HepG2 (cell line): ENCODE results near the gene ALOX12. TPM values are rescaled to one million over a fixed set of nuclear protein-coding genes. Genes with fewer than 3 reads are reported as not detected.

Experiments used
- CREB1 ChIP-seq, 2 experiments: fragments of 450-650 bp in 1 of 2; IDR thresholded peaks; 2 replicates each; pipeline ENCODE4 v1.6.1; 2016 to 2017; ENCODE audit warnings: control low read depth in 1 of 2, mild to moderate bottlenecking in 1 of 2, missing compliant biosample characterization in 1 of 2, missing genetic modification characterization in 1 of 2
- MLLT10 ChIP-seq: sonication (generic); formaldehyde crosslinking; IDR thresholded peaks from 2 replicates; pipeline ENCODE4 v1.4.0; 2020; ENCODE audit warnings: missing genetic modification reagents
- MTA1 ChIP-seq: sonication (generic); formaldehyde crosslinking; IDR thresholded peaks from 2 replicates; pipeline ENCODE4 v1.4.0; 2020; ENCODE audit warnings: missing genetic modification reagents, mild to moderate bottlenecking, borderline replicate concordance
- MYC ChIP-seq: sonication (generic); formaldehyde crosslinking; IDR thresholded peaks from 2 replicates; pipeline ENCODE4 v1.9.0; 2021; ENCODE audit warnings: missing genetic modification reagents, borderline replicate concordance
- NCOR1 ChIP-seq: fragments of 200-600 bp; sonication (generic); IDR thresholded peaks from 2 replicates; pipeline ENCODE4 v1.7.0; 2017; ENCODE audit warnings: antibody characterized with exemption, low read length, borderline replicate concordance
- NFKB2 ChIP-seq: sonication (generic); formaldehyde crosslinking; IDR thresholded peaks from 2 replicates; pipeline ENCODE4 v1.4.0; 2020; ENCODE audit warnings: missing genetic modification reagents, borderline replicate concordance
- RAD21 ChIP-seq: fragments of 450-650 bp; formaldehyde crosslinking; IDR thresholded peaks from 2 replicates; pipeline ENCODE4 v1.5.0; 2020; ENCODE audit warnings: mild to moderate bottlenecking
- U2AF2 ChIP-seq: fragments of 200-400 bp; formaldehyde crosslinking; IDR thresholded peaks from 2 replicates; pipeline ENCODE4 v1.6.1; 2017; ENCODE audit warnings: low read depth, mild to moderate bottlenecking, low read length
- YEATS2 ChIP-seq: sonication (generic); formaldehyde crosslinking; IDR thresholded peaks from 2 replicates; pipeline ENCODE4 v1.4.0; 2020; ENCODE audit warnings: missing genetic modification reagents, borderline replicate concordance
- YY1 ChIP-seq: IDR thresholded peaks from 2 replicates; pipeline ENCODE4 v1.6.1; 2011; ENCODE audit warnings: low read length, low read depth, moderate library complexity, mild to moderate bottlenecking; ENCODE audit not compliant: insufficient read depth, insufficient replicate concordance
- ZFP1 ChIP-seq: IDR thresholded peaks from 2 replicates; pipeline ENCODE4 v1.6.1; 2016
- ZNF124 ChIP-seq: sonication (generic); formaldehyde crosslinking; IDR thresholded peaks from 2 replicates; pipeline ENCODE4 v1.4.0; 2020; ENCODE audit warnings: missing genetic modification reagents
- ZNF17 ChIP-seq: sonication (generic); formaldehyde crosslinking; IDR thresholded peaks from 2 replicates; pipeline ENCODE4 v1.5.0; 2020; ENCODE audit warnings: mild to moderate bottlenecking, missing genetic modification reagents
- ZNF234 ChIP-seq: sonication (generic); formaldehyde crosslinking; conservative IDR thresholded peaks from 2 replicates; pipeline ENCODE4 v1.5.1; 2020; ENCODE audit warnings: mild to moderate bottlenecking, missing genetic modification reagents
- ZNF251 ChIP-seq: sonication (generic); formaldehyde crosslinking; IDR thresholded peaks from 2 replicates; pipeline ENCODE4 v1.9.0; 2021; ENCODE audit warnings: mild to moderate bottlenecking, missing genetic modification reagents
- ZNF282 ChIP-seq: fragments of 450-650 bp; IDR thresholded peaks from 2 replicates; pipeline ENCODE4 v1.6.1; 2018; ENCODE audit not compliant: partially characterized antibody
- ZNF30 ChIP-seq: sonication (generic); formaldehyde crosslinking; IDR thresholded peaks from 2 replicates; pipeline ENCODE4 v1.5.0; 2020; ENCODE audit warnings: mild to moderate bottlenecking, missing genetic modification reagents
- ZNF333 ChIP-seq: sonication (generic); formaldehyde crosslinking; IDR thresholded peaks from 2 replicates; pipeline ENCODE4 v1.4.0; 2020; ENCODE audit warnings: mild to moderate bottlenecking, missing genetic modification reagents, borderline replicate concordance
- ZNF460 ChIP-seq: sonication (generic); formaldehyde crosslinking; IDR thresholded peaks from 2 replicates; pipeline ENCODE4 v1.5.1; 2020; ENCODE audit warnings: missing genetic modification reagents, mild to moderate bottlenecking, borderline replicate concordance
- ZNF782 ChIP-seq: sonication (generic); formaldehyde crosslinking; IDR thresholded peaks from 2 replicates; pipeline ENCODE4 v1.4.0; 2020; ENCODE audit warnings: missing genetic modification reagents, mild to moderate bottlenecking, borderline replicate concordance
- polyA plus RNA-seq, 8 experiments: library from polyadenylated mRNA; depleted of rRNA in 3 of 8; stranded (reverse) in 7 of 8; unstranded in 1 of 8; fragments of >200 nt; fragmentation: Illumina TruSeq in 4 of 8; extraction: Trizol in 4 of 8; gene quantifications; 2 replicates each; pipeline versions ENCODE4 v1.2.1 to v1.2.3, GENCODE V29; 2011 to 2016; ENCODE audit warnings: low read depth in 4 of 8, missing spikeins in 1 of 8, mixed read lengths in 1 of 8; ENCODE audit not compliant: insufficient read depth in 1 of 8
- total RNA-seq, 5 experiments: library from RNA; depleted of rRNA; stranded (reverse); fragments of >200 nt; fragmentation: Illumina TruSeq; extraction: Trizol; gene quantifications; 2 replicates each; pipeline ENCODE4 v1.2.3, GENCODE V29; 2016; ENCODE audit warnings: low read depth in 1 of 5
- TF ChIP-seq, protein P1 (sequence below): sonication (generic); formaldehyde crosslinking; IDR thresholded peaks from 2 replicates; pipeline ENCODE4 v1.5.0; 2020; ENCODE audit warnings: missing genetic modification reagents
- TF ChIP-seq, protein P2 (sequence below): IDR thresholded peaks from 2 replicates; pipeline ENCODE4 v1.6.1; 2012; ENCODE audit warnings: low read depth, low read length, improper control_type of control experiment
- TF ChIP-seq, protein P3 (sequence below), 2 experiments: sonication (generic) in 1 of 2; formaldehyde crosslinking in 1 of 2; IDR thresholded peaks; 2 replicates each; pipeline versions ENCODE4 v1.4.0 to v1.6.1; 2018 to 2020; ENCODE audit warnings: missing genetic modification reagents in 2 of 2, borderline replicate concordance in 1 of 2, low read depth in 1 of 2, mild to moderate bottlenecking in 1 of 2, missing biosample characterization in 1 of 2
- TF ChIP-seq, protein P4 (sequence below): sonication (generic); formaldehyde crosslinking; IDR thresholded peaks from 2 replicates; pipeline ENCODE4 v1.5.0; 2020; ENCODE audit warnings: mild to moderate bottlenecking, missing genetic modification reagents, moderate library complexity

The ALOX12 gene
- total and polyA plus RNA-seq, 2 of the 13 experiments (the other 11 are each of a cell fraction or from before 2014, with no cell fraction given): not detected

DNA sequence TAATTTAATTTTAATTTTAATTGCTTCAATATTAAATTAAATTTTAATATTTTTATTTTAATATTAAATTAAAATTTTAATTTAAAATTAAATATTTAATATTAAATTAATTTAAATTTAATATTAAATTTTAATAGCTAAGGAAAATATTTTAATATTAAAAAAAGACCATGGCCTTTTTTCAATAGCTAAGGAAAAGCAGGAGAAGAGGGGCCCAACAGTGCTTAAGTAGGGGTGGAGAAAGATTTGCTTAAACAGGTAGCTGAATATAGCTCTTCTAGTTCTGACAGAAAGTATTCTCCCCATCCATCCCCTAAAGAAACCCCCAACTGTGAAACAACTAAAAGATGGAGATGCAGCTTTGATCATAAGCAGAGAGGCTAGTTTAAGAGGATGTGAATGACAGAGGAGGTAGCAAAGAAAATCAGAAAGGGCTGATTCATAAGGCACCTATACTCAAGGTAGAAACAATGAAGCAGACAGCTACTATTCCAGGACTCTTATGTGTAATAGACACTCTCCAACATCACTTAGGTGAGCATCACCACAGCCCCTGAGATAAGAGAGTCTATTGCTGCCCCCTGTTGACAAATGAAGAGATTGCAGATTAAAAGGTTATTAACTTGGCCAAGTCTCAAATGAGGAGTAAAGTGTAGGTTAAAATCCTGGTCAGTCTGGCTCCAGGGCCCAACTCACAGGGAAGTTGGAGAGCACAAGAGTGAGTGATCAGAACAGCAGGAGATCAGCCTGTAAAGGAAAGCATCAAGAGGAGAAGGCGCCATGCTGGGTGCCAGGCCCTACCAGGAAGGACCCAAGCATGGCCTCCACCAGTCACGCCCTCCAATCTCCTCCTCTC lies 8.8 kb downstream of the ALOX12 start (continued):
- TF ChIP-seq MLLT10: no peak
- no peak for TF ChIP-seq ZNF782 (CRISPR knock-in tag)
- no peak for TF ChIP-seq MYC (CRISPR knock-in tag)
- no peak for TF ChIP-seq MTA1 (CRISPR knock-in tag)
- TF ChIP-seq NFKB2 (CRISPR knock-in tag): no peak
- no peak for TF ChIP-seq ZNF333 (CRISPR knock-in tag)
- TF ChIP-seq, protein P1, sequence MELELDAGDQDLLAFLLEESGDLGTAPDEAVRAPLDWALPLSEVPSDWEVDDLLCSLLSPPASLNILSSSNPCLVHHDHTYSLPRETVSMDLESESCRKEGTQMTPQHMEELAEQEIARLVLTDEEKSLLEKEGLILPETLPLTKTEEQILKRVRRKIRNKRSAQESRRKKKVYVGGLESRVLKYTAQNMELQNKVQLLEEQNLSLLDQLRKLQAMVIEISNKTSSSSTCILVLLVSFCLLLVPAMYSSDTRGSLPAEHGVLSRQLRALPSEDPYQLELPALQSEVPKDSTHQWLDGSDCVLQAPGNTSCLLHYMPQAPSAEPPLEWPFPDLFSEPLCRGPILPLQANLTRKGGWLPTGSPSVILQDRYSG (CRISPR knock-in tag): no peak
- TF ChIP-seq, protein P2, sequence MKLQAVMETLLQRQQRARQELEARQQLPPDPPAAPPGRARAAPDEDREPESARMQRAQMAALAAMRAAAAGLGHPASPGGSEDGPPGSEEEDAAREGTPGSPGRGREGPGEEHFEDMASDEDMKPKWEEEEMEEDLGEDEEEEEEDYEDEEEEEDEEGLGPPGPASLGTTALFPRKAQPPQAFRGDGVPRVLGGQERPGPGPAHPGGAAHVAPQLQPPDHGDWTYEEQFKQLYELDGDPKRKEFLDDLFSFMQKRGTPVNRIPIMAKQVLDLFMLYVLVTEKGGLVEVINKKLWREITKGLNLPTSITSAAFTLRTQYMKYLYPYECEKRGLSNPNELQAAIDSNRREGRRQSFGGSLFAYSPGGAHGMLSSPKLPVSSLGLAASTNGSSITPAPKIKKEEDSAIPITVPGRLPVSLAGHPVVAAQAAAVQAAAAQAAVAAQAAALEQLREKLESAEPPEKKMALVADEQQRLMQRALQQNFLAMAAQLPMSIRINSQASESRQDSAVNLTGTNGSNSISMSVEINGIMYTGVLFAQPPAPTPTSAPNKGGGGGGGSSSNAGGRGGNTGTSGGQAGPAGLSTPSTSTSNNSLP: peak; percentile 98
- TF ChIP-seq ZNF17: no peak
- TF ChIP-seq ZNF251: no peak
- TF ChIP-seq, protein P3, sequence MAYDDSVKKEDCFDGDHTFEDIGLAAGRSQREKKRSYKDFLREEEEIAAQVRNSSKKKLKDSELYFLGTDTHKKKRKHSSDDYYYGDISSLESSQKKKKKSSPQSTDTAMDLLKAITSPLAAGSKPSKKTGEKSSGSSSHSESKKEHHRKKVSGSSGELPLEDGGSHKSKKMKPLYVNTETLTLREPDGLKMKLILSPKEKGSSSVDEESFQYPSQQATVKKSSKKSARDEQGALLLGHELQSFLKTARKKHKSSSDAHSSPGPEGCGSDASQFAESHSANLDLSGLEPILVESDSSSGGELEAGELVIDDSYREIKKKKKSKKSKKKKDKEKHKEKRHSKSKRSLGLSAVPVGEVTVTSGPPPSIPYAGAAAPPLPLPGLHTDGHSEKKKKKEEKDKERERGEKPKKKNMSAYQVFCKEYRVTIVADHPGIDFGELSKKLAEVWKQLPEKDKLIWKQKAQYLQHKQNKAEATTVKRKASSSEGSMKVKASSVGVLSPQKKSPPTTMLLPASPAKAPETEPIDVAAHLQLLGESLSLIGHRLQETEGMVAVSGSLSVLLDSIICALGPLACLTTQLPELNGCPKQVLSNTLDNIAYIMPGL (CRISPR knock-in tag; IDR thresholded peaks at IDR 0.05; ENCODE audit: borderline replicate concordance in 1 of 2, low read depth in 1 of 2): 0 out of 4 replicates have a peak, but pooled peaks of 1 of the 2 experiments have one; percentile 28
- TF ChIP-seq ZNF460 (CRISPR knock-in tag): no peak
- TF ChIP-seq ZNF124 (CRISPR knock-in tag): no peak
- peak; percentile 59; the same call in 1 of the 2 replicates for TF ChIP-seq RAD21 (CRISPR knock-in tag)
- no peak for TF ChIP-seq ZNF282
- TF ChIP-seq, protein P4, sequence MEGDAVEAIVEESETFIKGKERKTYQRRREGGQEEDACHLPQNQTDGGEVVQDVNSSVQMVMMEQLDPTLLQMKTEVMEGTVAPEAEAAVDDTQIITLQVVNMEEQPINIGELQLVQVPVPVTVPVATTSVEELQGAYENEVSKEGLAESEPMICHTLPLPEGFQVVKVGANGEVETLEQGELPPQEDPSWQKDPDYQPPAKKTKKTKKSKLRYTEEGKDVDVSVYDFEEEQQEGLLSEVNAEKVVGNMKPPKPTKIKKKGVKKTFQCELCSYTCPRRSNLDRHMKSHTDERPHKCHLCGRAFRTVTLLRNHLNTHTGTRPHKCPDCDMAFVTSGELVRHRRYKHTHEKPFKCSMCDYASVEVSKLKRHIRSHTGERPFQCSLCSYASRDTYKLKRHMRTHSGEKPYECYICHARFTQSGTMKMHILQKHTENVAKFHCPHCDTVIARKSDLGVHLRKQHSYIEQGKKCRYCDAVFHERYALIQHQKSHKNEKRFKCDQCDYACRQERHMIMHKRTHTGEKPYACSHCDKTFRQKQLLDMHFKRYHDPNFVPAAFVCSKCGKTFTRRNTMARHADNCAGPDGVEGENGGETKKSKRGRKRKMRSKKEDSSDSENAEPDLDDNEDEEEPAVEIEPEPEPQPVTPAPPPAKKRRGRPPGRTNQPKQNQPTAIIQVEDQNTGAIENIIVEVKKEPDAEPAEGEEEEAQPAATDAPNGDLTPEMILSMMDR (CRISPR knock-in tag): peak; percentile 84
- TF ChIP-seq ZFP1 (CRISPR knock-in tag): no peak
- no peak for TF ChIP-seq YY1
- no peak for TF ChIP-seq NCOR1
- no peak for TF ChIP-seq U2AF2
- no peak for TF ChIP-seq ZNF234 (CRISPR knock-in tag)
- no peak for TF ChIP-seq ZNF30 (CRISPR knock-in tag)
- TF ChIP-seq YEATS2 (CRISPR knock-in tag): no peak; the same call in 1 of the 2 replicates
- no peak for TF ChIP-seq CREB1 (IDR thresholded peaks at IDR 0.05)
- TF ChIP-seq CREB1 (CRISPR knock-in tag; IDR thresholded peaks at IDR 0.05): no peak
